SK-N-DZ (cell line): Measurements from ENCODE around the gene MAPKBP1.
"Not testable (repeated sequence)": the region's sequence is repeated elsewhere in the genome, so short reads cannot be mapped to it uniquely, and the experiment has no call there.

Experiments
- DNase-seq: peaks from one replicate; pipeline ENCODE4 v3.0.0-alpha.2; 2015; ENCODE audit warnings: low spot score

The MAPKBP1 gene

DNA sequence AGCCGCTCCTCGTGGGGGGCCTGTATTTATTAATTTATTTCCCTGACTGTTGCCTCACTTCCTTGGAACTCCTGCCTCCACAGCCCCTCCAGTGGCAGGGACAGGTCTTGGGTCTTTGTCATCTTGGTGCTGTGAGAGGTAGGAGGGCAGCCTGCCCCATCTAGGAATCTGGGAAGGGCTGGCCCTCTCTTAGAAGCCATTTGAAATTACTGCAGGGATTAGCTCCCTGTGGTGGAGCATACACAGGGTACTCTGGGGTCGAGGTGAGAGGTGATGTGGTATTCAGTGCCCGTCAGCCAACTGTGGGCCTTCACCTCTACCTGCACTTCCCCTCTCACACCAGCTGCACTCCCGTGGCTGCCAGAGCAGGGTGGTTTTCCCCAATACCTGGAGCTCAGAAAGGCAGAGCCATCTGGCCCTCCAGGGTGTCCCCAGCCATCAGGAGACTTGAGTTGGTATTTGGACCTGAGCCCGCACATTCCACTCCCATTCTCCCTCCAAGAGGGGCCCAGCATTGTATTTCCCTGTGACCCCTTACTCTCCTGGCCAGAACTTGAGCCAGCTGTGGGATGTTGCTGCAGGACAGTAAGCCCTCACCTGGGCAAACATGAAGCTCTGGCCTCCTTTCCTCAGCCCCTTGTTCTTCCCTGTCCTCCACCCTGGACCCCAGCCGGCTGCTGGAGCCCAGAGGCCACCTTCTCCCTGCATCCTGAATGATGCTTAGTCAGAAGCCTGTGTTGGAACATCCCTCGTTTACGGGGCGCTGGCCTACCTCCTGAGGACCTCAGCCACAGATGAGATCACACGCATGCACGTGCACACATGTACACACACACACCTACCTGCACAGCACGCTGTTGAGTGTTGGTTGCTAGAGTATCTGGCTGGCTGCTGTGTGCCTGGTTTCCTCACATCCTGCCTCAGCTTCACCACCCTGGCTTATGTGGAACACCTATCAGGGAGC is 51.6 kb downstream of the MAPKBP1 start:
- DNase-seq = no peak

GRCh38 chr15:41827290-41827879 is 53.1 kb downstream of the MAPKBP1 start:
- no peak for DNase-seq

GRCh38 chr15:41827880-41828806 is 53.9 kb downstream of the MAPKBP1 start, which contains the start of gene JMJD7:
Gene JMJD7, plus strand, starts transcription at chr15:41828092. Its CDS starts 33 bp downstream, at chr15:41828125.
- peak; percentile 71 for DNase-seq

DNA sequence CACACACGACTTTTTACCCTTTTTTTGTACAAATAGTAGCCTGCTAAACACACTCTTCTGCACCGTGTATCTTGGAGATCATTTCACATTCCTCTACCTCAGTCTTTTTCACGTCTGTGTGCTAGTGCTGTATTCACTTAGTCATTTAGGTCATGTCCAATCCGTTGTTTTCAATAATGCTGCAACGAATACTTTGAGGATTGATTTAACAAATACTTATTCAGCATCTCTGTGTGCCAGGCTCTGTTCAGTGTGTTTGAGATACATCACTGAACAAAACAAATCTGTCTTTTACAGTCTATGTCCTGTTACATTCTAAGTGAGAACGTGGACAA is 54.5 kb downstream of the MAPKBP1 start:
- no peak for DNase-seq

DNA sequence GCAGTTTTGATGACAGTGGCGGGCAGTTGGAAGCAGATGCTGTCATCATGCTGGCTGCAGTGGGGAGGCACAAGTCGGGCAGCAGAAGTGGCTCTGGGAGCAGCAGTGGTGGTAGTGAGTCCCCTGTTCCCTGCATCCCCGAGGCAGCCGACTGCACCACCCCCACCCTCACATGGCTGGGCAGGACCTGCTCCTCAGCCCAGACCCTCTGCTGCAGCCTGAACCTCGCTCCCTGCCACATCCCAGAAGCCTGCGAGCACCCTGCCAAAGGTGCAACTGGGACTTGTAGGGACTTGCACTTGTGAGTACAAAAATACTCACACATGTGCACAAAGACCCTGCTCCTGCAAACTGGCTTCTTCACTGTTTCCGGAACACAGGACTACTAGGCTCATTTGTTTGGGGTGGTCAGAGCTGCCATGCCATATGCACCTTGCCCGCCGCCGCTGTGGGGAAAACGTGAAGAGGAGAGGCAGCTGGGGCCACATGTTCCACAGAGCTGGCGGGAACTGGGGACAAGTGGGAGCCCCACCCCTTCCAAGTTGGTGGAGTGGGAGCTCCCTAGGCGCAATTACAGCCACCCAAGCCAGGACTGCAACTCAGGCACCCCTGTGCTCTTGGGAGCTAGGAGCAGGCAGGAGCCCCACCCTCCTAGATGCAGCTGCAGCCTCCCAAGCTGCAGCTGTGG is 55.8 kb downstream of the MAPKBP1 start:
- no peak for DNase-seq

- not testable (repeated sequence) for DNase-seq
Measured at GRCh38 chr15:41831291-41831690, 57.0 kb downstream of the MAPKBP1 start.

DNA sequence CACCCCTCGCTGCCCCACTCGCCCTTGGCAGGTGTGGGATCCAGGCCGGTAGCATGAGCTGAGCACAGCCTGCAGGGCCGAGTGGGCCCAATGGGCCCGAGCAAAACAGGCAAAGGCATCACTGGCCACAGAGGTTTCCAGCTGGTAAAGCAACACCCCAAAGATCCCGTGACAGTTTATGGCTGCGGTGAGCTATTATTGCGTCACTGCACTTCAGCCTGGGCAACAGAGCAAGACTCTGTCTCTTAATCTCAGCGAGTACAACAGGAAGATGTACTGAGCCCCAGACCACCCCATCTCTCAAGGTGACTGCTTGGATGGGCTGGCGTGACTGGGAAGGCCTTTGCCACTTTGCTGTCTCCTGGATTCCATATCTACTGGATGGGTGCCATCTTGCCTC is 57.9 kb downstream of the MAPKBP1 start:
- no peak for DNase-seq

GRCh38 chr15:41832875-41833274 is 58.6 kb downstream of the MAPKBP1 start:
- DNase-seq = no peak

GRCh38 chr15:41834096-41834495 is 59.8 kb downstream of the MAPKBP1 start:
- DNase-seq = no peak

- no peak for DNase-seq
Measured at GRCh38 chr15:41836073-41836472, 61.8 kb downstream of the MAPKBP1 start.

GRCh38 chr15:41836713-41837454 is 62.6 kb downstream of the MAPKBP1 start:
- DNase-seq = no peak

GRCh38 chr15:41838400-41838897 is 64.2 kb downstream of the MAPKBP1 start, which contains the start of gene PLA2G4B:
Gene PLA2G4B, plus strand, starts transcription at chr15:41838847. Its CDS starts 67 bp downstream, at chr15:41838914.
- DNase-seq = no peak

DNA sequence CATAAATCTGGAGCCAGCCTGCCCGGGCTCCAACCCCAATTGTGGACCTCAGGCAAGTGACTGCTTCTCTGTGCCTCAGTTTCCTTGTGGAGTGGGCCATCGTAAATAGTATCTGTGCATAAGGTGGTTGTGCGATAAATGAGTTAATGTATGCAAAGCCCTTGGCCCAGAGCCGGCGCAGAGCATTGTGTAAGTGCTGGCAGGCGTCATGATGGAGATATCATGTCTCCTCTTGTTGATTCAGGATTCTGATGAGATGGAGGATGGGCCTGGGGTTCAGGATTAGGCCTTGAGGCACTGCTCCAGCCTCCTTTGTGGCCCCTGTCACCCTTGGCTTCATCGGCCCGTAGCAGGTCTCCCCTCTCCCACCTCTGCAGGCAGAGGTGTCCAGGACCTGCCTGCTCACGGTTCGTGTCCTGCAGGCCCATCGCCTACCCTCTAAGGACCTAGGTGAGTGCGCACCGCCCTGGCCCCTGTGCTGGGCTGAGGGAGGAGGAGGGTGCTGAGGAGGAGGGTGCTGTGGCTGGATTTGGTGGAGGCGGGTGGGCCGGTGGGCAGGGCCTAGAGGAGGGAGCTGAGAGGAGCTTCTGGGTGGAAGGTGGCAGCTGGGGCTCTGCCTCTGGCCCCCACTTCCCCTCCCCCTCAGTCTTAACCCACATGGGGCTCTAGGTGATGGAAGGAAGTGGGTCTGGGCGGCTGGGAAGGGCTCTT is 65.7 kb downstream of the MAPKBP1 start:
- DNase-seq = no peak

GRCh38 chr15:41840673-41841072 is 66.4 kb downstream of the MAPKBP1 start:
- DNase-seq = no peak

DNA sequence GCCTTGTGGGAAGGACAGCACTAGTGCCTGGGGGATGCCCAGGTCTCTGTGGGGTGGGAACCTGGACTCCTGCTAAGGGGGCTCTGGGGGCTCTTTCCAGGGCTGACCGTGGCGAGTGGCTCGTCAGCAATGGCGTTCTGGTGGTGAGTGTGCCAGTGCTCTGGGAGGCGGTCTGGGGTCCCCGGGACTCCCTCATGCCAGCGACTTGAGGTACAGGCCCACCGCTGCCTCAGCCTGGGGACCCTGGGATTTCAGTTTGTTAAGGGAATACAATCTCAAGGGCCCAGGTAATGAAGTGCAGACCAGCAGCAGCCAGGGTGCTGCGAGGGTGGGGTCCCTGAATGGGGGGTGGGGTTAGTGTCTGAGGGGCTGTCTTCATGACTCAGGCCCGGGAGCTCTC is 66.8 kb downstream of the MAPKBP1 start:
- DNase-seq = no peak

- no peak for DNase-seq
Measured at GRCh38 chr15:41842229-41842628, 67.9 kb downstream of the MAPKBP1 start.

GRCh38 chr15:41843571-41843970 is 69.3 kb downstream of the MAPKBP1 start:
- no peak for DNase-seq

DNA sequence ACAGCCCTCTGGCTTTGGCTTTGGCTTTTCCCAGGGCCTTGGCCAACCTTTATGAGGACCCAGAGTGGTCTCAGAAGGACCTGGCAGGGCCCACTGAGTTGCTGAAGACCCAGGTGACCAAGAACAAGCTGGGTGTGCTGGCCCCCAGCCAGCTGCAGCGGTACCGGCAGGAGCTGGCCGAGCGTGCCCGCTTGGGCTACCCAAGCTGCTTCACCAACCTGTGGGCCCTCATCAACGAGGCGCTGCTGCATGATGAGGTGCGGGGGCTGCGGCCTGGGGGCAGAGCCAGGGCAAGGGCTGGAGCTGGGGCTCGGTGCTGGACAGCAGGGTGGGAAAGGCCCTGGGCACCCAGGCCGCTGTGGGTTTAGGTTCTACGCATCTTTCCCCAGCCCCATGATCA is 70.5 kb downstream of the MAPKBP1 start:
- no peak for DNase-seq

DNA sequence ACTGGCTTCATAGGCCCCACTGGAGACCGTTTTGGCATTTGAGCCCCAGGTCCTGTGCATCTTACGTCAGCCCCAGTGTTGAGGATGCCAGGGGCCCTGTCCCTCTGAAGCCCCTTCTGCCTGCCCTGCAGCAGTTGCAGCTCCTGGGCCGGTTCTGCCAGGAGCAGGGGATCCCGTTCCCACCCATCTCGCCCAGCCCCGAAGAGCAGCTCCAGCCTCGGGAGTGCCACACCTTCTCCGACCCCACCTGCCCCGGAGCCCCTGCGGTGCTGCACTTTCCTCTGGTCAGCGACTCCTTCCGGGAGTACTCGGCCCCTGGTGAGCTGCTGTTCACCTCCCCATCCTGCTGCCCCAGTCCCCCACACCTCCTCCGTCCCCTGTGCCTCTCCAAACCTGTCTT is 72.9 kb downstream of the MAPKBP1 start:
- no peak for DNase-seq

DNA sequence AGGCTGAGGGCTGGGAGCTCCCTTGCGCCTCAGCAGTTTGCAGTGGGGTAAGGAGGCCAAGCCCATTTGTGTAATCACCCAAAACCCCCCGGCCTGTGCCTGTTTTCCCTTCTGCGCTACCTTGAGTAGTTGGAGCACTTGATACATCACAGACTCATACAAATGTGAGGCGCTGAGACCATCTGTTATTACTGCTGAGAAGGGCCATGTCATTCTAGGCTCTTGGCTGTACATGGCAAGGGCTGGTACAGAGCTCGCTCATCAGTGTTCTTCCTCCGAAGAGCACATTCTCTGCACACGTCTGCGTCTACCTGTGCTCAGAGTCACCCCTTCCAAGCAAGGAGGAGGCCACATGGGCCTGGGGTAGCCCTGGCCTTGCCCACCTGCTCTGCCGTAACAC is 73.7 kb downstream of the MAPKBP1 start:
- no peak for DNase-seq
